ENCODE results near the gene GRHL1. TPM values are rescaled to one million over a fixed set of nuclear protein-coding genes. Genes with fewer than 3 reads are reported as not detected.

Gene GRHL1
- total RNA-seq, 6 experiments from 2014 or later = 3.5 to 11.2 (median 6.2) TPM

DNA sequence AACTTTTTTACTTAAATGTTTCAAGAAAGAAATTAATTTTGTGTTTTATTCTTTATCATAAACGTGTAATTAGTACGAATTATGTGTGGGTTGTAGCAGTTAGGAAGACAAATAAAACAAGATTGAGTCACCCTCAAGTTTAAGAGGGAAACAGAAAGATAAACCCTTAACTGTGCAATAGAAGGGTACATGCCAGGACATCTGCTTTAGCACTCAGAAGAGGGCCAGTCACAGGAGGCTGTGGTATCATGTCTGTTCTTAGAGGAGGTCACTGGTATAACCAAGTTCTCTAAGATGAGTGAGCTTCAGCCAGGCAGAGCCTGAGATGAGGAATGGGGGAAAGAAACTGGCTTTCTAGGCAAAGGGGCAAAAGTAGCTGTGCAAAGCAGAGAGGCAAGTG lies 42.4 kb upstream of the GRHL1 start:
- Histone ChIP-seq H3K27me3 (no peaks in the 10 kb centered on the region), H3K27ac (no peak overlapping the region), H3K4me1 (peaks cover 0 to 10% (median 0%) of the 10 kb centered on the region in 4 donors), H3K4me3 (no peak overlapping the region), H3K9me3 (no peaks in the 10 kb centered on the region), H3K36me3 (no peaks in the 10 kb centered on the region)
- no peak for TF ChIP-seq POLR2A (IDR thresholded peaks at IDR 0.05)
- no peak for TF ChIP-seq CTCF (IDR thresholded peaks at IDR 0.05)
- 47% methylated on average over 2 of the region's 2 CpGs for WGBS (ENCODE audit: insufficient coverage, low coverage, low lambda C conversion rate, missing lambda C conversion rate)
- ATAC-seq (peak in 1 of 4 donors; percentile 28), DNase-seq (no peak)
- intact Hi-C loops (cut with DNase I) = no loop called here

DNA sequence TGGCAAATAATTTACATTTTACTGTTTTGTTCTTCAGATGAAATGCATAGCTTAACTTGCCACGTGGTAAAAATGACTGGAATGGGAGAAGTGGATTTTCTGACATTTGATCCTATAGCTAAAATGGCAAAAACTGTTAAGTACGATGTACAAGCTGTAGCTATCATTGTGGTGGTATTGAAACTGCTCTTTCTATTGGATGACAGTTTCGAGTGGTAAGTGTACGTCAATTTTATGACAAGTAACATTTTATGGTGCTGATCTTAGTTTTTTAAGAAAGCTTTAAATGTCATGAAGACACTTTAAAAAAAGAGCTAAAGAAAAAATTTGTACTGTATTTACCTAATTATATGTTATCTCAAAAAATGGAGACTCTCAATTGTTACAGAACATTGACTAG lies 40.8 kb upstream of the GRHL1 start:
- DNase-seq (no peak), ATAC-seq (no peak)
- 75% methylated on average over 4 of the region's 4 CpGs for WGBS (ENCODE audit: insufficient coverage, low coverage, low lambda C conversion rate, missing lambda C conversion rate)
- H3K4me3 ChIP-seq = no peak overlapping the region
- H3K27ac ChIP-seq = no peak overlapping the region
- no peaks in the 10 kb centered on the region for H3K27me3 ChIP-seq
- no peaks in the 10 kb centered on the region for H3K9me3 ChIP-seq
- intact Hi-C loops (cut with DNase I) = no loop called here
- peaks cover 0 to 10% (median 0%) of the 10 kb centered on the region in 4 donors for H3K4me1 ChIP-seq
- no peaks in the 10 kb centered on the region for H3K36me3 ChIP-seq
- TF ChIP-seq POLR2A (IDR thresholded peaks at IDR 0.05) = no peak
- no peak for TF ChIP-seq CTCF (IDR thresholded peaks at IDR 0.05)

DNA sequence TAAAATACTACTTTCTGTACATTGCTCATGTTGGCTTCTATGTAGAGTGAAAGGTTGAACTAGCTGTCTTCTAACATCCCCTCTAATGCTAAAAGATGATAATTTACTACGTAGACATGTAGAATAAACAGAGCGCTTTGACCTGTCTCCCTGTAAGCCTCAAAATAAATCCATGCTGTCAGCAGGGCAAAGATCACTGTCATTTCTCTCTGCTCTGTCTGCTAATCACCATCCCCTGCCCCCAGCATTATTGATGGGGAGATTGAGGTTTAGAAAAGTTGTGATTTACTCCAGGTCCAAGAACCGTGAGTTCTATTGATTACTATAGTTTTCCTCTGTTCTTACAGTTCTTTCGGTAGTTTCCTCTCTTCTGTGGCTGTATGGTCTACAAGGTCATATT lies 39.0 kb upstream of the GRHL1 start:
- H3K27me3 ChIP-seq = no peaks in the 10 kb centered on the region
- peak overlapping the region in 2 of 3 donors; percentile 19 to 51 for H3K27ac ChIP-seq
- ATAC-seq = peak; percentile 87 to 99 (median 96)
- no peak overlapping the region for H3K4me3 ChIP-seq
- H3K36me3 ChIP-seq = no peaks in the 10 kb centered on the region
- peaks cover 0 to 10% (median 0%) of the 10 kb centered on the region in 4 donors for H3K4me1 ChIP-seq
- 31% methylated on average over 4 of the region's 4 CpGs for WGBS (ENCODE audit: insufficient coverage, low coverage, low lambda C conversion rate, missing lambda C conversion rate)
- H3K9me3 ChIP-seq = no peaks in the 10 kb centered on the region
- no peak for TF ChIP-seq POLR2A (IDR thresholded peaks at IDR 0.05)
- no peak for TF ChIP-seq CTCF (IDR thresholded peaks at IDR 0.05)
- DNase-seq = no peak
- intact Hi-C loops (cut with DNase I) = no loop called here

GRCh38 chr2:9914384-9915065 lies 37.0 kb upstream of the GRHL1 start:
- Histone ChIP-seq H3K4me3 (no peak overlapping the region), H3K27ac (no peak overlapping the region), H3K4me1 (peaks cover 0 to 10% (median 0%) of the 10 kb centered on the region in 4 donors), H3K9me3 (no peaks in the 10 kb centered on the region), H3K27me3 (no peaks in the 10 kb centered on the region), H3K36me3 (peaks cover 0 to 2% (median 0%) of the 10 kb centered on the region in 4 donors)
- DNase-seq (no peak), ATAC-seq (no peak)
- TF ChIP-seq CTCF (IDR thresholded peaks at IDR 0.05) (no peak), POLR2A (IDR thresholded peaks at IDR 0.05) (no peak)
- 87% methylated on average over 6 of the region's 9 CpGs for WGBS (ENCODE audit: insufficient coverage, low coverage, low lambda C conversion rate, missing lambda C conversion rate)
- intact Hi-C loops (cut with DNase I) = no loop called here
